Midbrain (tissue), 1 donor: Measurements from ENCODE around the gene SPEM3.

Source experiments
- DNase-seq: peaks from one replicate; lab custom pipeline; 2025; lab: John Stamatoyannopoulos, UW

The SPEM3 gene

GRCh38 chr17:7403977-7404736 lies 24.5 kb upstream of the SPEM3 start, which contains the start of gene TMEM256:
Gene TMEM256 (minus strand): TSS chr17:7404097. CDS start chr17:7404084, 13 bp downstream.
- DNase-seq: peak; percentile 100

- no peak for DNase-seq
These were observed 23.8 kb upstream of the SPEM3 start for GRCh38 chr17:7404737-7405349.

GRCh38 chr17:7405350-7406234 lies 23.1 kb upstream of the SPEM3 start:
- DNase-seq: no peak

- DNase-seq: no peak
These were observed 22.3 kb upstream of the SPEM3 start for GRCh38 chr17:7406235-7406825.

GRCh38 chr17:7407082-7407481 lies 21.6 kb upstream of the SPEM3 start:
- DNase-seq: no peak

GRCh38 chr17:7407485-7408251 lies 21.0 kb upstream of the SPEM3 start, which contains the start of gene NLGN2:
Gene NLGN2 (plus strand): TSS chr17:7407845. CDS start chr17:7408256, 411 bp downstream.
- DNase-seq: no peak

GRCh38 chr17:7408252-7408727 lies 20.4 kb upstream of the SPEM3 start:
- no peak for DNase-seq

GRCh38 chr17:7408863-7409262 lies 19.8 kb upstream of the SPEM3 start:
- no peak for DNase-seq

GRCh38 chr17:7409716-7410115 lies 18.9 kb upstream of the SPEM3 start:
- DNase-seq: no peak

GRCh38 chr17:7410634-7411426 lies 17.8 kb upstream of the SPEM3 start:
- no peak for DNase-seq

- DNase-seq: no peak
These were observed 17.3 kb upstream of the SPEM3 start for GRCh38 chr17:7411427-7411750.

GRCh38 chr17:7413346-7413985 lies 15.2 kb upstream of the SPEM3 start:
- DNase-seq: no peak

GRCh38 chr17:7414837-7415236 lies 13.8 kb upstream of the SPEM3 start:
- DNase-seq: no peak

- no peak for DNase-seq
These were observed 12.9 kb upstream of the SPEM3 start for GRCh38 chr17:7415784-7416183.

GRCh38 chr17:7416323-7416722 lies 12.3 kb upstream of the SPEM3 start:
- no peak for DNase-seq

- DNase-seq: no peak
These were observed 11.5 kb upstream of the SPEM3 start for GRCh38 chr17:7417056-7417655.

GRCh38 chr17:7418472-7419152 lies 10.0 kb upstream of the SPEM3 start:
- no peak for DNase-seq

- DNase-seq: no peak
These were observed 8.6 kb upstream of the SPEM3 start, which contains the start of gene SPEM1 for GRCh38 chr17:7419819-7420610. Gene SPEM1 (plus strand): TSS chr17:7420324. CDS start chr17:7420385, 61 bp downstream.
